ENCODE results near the gene ZNF487.
"Not testable (repeated sequence)": the region's sequence is repeated elsewhere in the genome, so short reads cannot be mapped to it uniquely, and the experiment has no call there.

The ZNF487 gene

GRCh38 chr10:43436291-43437140, at the start of gene ZNF487:
Gene ZNF487 (plus strand): TSS chr10:43437111. CDS start chr10:43475814, 38,703 bp downstream.
- peak; percentile 83 for DNase-seq

GRCh38 chr10:43387678-43388032, 49.3 kb upstream of the ZNF487 start:
- DNase-seq, result no peak

- no peak for DNase-seq
Measured at GRCh38 chr10:43389867-43390266, 47.0 kb upstream of the ZNF487 start.

DNA sequence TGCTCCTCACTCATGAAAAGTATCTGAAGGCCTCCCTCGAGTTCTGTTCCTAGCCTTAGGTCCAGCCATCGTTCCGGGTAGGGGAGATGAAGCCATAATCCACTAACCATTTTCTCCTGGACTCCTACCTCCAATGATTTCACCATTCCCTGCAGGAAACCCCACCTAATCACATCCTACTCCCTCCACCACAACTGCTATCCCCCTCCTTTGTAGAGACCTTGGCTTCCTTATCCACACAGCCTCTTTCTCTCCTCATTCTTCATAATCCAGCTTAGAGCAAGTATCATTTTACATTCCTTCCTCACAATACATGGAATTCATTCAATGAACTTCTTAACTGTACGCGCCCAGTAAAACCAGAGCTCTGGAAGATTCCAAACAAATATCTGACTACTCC, 46.6 kb upstream of the ZNF487 start:
- DNase-seq, result no peak

DNA sequence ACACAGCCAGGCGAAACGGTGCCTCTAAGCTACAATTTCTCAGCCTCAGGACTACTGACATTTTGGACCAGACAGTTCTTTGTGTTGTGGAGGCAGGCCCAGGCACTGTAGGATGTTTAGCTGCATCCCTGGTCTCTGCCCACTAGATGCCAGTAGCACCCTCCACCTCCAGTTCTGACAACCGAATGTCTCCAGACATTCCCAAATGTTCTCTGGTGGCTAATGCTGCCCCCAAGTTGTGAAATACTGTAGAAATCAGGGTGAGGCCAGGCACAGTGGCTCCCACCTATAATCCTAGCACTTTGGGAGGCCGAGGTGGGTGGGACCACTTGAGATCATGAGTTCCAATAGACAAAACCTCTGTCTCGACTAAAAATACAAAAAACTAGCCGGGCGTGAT, 46.2 kb upstream of the ZNF487 start:
- DNase-seq, result no peak

GRCh38 chr10:43391496-43391895, 45.4 kb upstream of the ZNF487 start:
- no peak for DNase-seq

DNA sequence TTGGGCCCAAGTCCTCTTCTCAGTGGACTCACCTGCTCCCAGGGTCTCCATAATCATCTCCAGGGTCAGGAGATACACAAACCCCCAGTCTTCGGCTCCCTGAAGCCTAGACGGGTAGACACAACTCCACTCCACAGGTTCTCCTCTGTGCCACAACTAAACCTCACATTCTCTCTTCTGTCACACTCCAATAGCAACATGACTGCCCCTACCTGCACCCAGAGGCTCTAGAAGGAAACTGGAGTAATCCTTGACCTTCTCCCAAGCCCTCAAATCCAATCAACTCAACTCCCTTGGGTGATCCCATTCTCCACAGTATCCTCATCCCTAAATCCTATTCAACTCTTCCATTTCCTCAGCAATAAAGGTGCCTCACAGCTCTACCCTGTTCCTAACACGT, 44.2 kb upstream of the ZNF487 start:
- no peak for DNase-seq

GRCh38 chr10:43393186-43393585, 43.7 kb upstream of the ZNF487 start:
- not testable (repeated sequence) for DNase-seq

DNA sequence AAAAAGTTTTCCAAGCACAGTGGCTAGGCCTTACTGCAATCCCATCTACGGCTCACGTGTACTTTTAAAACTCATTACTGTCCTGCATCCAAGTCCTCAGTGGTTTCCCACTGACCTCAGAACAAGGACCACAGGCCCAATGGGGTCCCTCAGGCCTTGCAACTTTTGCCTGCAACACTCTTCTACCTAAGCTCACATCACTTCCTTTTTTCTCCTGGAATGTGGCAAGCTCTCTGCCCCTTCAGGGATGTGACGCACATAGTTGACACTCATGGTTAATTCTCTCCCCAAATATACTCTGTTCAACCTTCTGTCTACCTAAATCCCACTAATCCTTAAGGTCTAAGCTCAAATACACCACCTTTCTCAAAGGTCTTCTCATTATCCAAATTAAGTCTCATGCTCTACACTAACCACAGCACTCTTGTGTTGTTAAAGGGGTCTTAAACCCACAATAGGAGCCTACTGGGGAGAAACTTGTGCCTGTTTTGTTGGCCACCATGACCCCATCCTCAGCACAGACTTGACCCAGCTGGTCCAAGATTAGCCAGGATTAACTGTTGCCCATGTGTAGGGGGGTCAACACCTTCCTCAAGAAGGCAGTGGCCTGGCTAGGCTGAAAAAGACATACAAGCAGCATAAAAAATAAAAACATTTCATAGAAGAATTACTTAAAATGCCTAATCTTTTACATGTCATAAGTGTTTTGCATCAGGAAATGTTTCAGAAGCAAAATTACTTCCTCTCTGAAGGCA, 43.1 kb upstream of the ZNF487 start:
- DNase-seq, result no peak

- no peak for DNase-seq
Measured at GRCh38 chr10:43394868-43395267, 42.0 kb upstream of the ZNF487 start.

DNA sequence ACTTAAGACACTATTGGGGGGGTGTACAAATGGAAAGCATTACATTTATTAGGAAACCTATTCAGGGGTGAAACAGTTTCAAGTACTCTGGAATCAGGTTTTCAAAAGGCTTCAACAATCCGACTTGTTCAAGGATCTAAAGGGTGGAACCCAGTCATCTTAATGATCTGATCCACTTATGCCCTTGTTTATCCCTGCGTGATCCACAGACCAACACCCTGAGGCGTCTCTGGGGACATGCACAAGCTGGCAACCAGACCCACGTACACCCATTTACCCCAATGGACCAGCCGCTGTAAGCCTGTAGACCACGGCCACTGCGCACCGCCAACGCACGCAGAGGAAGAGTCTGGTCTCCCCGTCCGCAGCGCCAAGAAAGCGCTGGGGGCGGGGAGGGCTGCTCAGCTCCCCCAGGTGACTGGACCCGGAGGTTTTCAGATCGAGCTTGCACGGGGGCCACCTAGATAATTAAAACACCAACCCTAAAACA, 41.3 kb upstream of the ZNF487 start:
- DNase-seq, result no peak

- peak; percentile 72 for DNase-seq
Measured at GRCh38 chr10:43396061-43396927, 40.6 kb upstream of the ZNF487 start.

GRCh38 chr10:43396928-43397624, 39.8 kb upstream of the ZNF487 start:
- DNase-seq, result peak; percentile 69

GRCh38 chr10:43398939-43399319, 38.0 kb upstream of the ZNF487 start:
- no peak for DNase-seq

- no peak for DNase-seq
Measured at GRCh38 chr10:43399320-43400310, 37.3 kb upstream of the ZNF487 start.

- DNase-seq, result no peak
Measured at GRCh38 chr10:43401627-43402026, 35.3 kb upstream of the ZNF487 start.

DNA sequence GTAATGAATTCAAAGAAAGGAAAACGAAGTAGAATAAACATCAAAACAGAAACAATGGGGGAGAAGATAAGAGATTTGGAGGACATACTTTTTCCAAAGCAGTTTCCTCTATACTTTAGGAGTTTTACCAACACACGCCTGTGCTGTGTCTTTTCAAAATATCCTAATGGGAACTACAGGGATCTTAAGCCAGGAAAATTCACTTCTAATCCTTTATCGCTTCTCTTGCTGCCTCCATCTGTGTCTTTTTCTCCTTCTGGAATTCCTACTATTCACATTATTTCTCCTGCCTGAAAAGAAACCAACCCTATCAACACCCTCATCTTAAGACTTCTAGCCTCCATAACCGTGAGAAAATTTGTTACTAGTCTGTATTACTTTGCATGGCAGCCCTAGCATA, 34.7 kb upstream of the ZNF487 start:
- DNase-seq, result no peak

DNA sequence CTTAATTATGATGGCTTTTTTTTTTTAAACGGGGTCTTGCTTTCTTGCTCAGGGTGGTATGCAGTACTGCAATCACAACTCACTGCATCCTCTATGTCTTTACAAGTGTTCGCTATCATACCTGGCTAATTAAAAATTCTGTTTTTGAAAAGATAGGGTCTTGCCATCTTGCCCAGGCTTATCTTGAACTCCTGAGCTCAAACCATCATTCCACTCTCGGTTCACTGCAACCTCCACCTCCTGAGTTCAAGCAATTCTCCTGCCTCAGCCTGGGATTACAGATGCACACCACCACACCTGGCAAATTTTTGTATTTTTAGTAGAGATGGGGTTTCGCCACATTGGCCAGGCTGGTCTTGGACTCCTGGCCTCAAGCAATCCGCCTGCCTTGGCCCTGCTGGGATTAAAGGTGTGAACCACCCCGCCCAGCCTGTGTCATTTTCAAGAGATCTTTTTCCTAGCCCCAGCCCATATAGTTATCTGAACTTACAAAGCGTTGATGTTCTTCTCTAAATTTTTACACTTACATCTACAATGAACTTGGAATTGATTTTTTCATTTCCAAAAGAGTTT, 33.9 kb upstream of the ZNF487 start:
- DNase-seq, result no peak

GRCh38 chr10:43403911-43404703, 32.8 kb upstream of the ZNF487 start:
- no peak for DNase-seq

GRCh38 chr10:43404704-43405084, 32.2 kb upstream of the ZNF487 start:
- DNase-seq, result no peak
